ENCODE data around the gene GDE1.

- TF ChIP-seq ZFP30 (CRISPR knock-in tag; IDR thresholded peaks at IDR 0.05), result no peak
- TF ChIP-seq ARNTL (CRISPR knock-in tag; IDR thresholded peaks at IDR 0.05; ENCODE audit: borderline replicate concordance, low read depth), result no peak
- TF ChIP-seq BACH2 (CRISPR knock-in tag; IDR thresholded peaks at IDR 0.05; ENCODE audit: borderline replicate concordance), result no peak
- no peak for TF ChIP-seq ZNF8 (CRISPR knock-in tag; IDR thresholded peaks at IDR 0.05)
- TF ChIP-seq PATZ1 (CRISPR knock-in tag; IDR thresholded peaks at IDR 0.05; ENCODE audit: borderline replicate concordance), result no peak
- TF ChIP-seq CSDC2 (CRISPR knock-in tag; IDR thresholded peaks at IDR 0.05), result no peak
- TF ChIP-seq RARB (CRISPR knock-in tag; IDR thresholded peaks at IDR 0.05), result no peak
- TF ChIP-seq GLIS3 (CRISPR knock-in tag; IDR thresholded peaks at IDR 0.05), result no peak
Measured at GRCh38 chr16:19472482-19472881, 49.4 kb downstream of the GDE1 start.

All from SK-N-SH treated with all-trans-retinoic acid at 6 μM for 48 hours (cell line).